GM12872 (cell line): ENCODE measurements around the gene MPL.

ENCODE experiments used
- TF ChIP-seq, protein P1 (sequence below): IDR thresholded peaks from 3 replicates; pipeline ENCODE4 v1.5.1; 2011; ENCODE audit warnings: low read depth, mild to moderate bottlenecking, low read length, moderate library complexity; ENCODE audit not compliant: insufficient read depth

Gene MPL

DNA sequence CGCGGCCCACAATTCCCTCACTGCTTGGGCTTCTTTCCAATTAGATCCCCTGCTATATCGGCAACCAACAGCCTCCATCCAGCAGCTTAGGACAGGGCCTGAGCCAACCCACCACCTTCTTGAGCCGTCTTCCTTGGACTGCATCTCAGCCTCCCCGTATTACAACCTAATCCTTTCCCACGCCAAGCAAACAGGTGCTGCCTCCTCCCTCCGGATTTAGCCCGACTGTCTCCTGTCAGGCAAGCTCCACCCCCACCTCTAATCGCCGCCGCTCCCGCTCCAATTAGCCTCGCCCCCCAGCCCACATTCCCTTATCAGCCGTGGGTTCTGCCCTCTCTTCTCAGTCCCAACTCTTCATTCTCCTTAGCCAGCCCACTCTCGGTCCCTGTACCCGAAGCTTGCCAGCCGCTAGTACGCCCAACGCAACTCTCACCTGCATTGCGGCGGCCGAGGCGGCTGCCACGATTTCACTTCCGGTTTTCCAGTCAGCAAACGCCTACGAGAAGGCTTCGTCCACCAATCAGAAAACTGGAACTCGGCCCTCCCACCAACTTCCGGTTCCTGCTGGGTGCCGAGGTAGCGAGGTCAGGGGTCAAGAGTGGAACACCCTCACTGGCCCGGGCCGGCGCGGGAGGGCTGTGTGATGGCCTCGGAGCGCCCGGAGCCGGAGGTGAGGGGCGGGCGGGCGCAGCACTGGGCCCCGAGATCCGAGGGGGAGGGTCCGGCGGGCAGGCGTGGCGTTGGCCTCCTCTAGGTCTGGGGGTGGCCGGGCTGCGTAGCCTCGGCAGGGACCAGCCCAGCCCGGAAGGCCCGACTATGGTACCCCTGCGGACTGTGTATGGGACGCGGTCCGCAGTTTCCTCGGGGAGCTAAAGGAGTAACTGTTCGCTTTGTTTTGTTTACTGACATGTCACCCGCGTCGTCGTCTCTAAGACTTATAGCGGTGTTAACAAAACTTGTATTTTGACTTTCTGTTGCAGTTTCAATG, 52.0 kb downstream of the MPL start, which contains the start of the genes MED8 and SZT2:
Gene MED8, minus strand, starts transcription at position 475 of the 988 bp plus-strand sequence. Its CDS starts 36 bp downstream, at position 439.
Gene SZT2, plus strand, starts transcription at position 574 of the 988 bp plus-strand sequence. Its CDS starts 70 bp downstream, at position 644.
- TF ChIP-seq, protein P1, sequence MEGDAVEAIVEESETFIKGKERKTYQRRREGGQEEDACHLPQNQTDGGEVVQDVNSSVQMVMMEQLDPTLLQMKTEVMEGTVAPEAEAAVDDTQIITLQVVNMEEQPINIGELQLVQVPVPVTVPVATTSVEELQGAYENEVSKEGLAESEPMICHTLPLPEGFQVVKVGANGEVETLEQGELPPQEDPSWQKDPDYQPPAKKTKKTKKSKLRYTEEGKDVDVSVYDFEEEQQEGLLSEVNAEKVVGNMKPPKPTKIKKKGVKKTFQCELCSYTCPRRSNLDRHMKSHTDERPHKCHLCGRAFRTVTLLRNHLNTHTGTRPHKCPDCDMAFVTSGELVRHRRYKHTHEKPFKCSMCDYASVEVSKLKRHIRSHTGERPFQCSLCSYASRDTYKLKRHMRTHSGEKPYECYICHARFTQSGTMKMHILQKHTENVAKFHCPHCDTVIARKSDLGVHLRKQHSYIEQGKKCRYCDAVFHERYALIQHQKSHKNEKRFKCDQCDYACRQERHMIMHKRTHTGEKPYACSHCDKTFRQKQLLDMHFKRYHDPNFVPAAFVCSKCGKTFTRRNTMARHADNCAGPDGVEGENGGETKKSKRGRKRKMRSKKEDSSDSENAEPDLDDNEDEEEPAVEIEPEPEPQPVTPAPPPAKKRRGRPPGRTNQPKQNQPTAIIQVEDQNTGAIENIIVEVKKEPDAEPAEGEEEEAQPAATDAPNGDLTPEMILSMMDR: no peak

DNA sequence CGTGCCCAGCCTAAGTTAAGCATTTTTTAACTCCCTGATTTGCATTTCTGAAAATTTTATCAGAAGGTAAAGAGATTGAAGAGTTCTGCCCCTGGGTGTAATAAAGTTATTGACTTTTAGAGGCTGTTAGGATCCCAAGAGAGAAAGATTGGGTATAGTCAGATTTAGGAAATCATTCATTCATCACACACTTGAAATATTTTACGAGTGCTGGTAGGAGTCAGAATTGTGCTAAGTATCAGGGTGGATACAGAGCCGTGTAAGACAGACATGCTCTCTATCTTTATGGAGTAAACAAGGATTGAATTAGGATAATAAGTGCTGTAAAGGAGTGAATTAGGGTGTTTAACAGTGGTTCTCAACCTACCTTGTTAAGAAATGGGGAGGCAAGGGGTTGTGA, 55.1 kb downstream of the MPL start:
- TF ChIP-seq, protein P1: no peak

DNA sequence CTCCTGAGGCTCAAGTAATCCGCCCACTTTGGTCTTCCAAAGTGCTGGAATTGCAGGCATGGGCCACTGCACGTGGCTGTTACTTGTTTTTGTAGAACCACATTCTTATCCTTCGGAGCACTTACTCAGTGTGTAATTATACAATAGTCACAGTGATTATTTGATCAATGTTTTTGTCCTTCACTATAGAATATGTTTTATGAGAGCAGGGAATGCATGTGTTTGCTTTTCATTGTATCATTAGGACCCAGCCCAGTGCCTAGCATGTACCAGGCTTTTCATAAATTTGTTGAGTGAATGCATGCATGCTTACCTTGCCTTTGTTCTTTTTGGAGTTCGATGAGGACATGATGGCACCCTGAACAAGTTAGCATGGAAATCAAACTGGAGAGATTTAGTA, 57.9 kb downstream of the MPL start:
- TF ChIP-seq, protein P1: no peak

DNA sequence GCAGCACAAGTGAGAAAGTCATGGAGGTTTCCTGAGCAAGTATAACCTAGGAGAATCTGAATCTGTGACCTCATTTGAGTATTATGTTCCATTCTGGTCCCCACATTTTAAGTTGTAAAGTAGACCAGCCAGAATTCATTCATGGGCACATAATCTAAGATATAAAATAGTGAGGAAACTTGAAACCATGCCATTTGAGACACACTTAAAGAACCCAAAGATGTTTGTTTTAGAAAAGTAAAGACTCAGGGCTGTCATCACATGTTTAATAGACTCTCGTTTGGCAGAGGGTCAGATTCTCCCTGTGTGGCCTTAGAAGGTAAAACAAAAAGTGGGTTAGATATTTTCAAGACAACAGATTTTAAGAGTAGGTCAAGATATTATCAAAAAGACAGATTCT, 58.4 kb downstream of the MPL start:
- TF ChIP-seq, protein P1: no peak

DNA sequence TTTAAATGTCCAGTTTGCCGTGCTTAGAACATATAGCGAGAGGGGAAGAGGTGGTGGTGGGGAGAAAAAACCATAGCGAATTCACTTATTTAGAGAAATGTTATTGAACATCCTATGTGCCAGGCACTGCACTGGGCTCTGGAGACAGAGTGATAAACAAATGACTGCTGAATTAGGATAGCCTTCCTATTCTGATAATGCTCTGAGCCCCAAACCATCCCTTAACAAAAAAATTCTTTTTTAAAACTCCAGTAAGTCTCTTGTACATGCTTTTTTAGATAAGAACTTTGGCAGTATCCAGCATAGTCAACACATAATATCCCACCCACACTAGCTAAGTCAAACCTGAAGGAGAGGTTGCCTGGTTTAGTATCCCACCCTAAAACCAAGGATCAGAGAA, 60.6 kb downstream of the MPL start:
- TF ChIP-seq, protein P1: no peak

DNA sequence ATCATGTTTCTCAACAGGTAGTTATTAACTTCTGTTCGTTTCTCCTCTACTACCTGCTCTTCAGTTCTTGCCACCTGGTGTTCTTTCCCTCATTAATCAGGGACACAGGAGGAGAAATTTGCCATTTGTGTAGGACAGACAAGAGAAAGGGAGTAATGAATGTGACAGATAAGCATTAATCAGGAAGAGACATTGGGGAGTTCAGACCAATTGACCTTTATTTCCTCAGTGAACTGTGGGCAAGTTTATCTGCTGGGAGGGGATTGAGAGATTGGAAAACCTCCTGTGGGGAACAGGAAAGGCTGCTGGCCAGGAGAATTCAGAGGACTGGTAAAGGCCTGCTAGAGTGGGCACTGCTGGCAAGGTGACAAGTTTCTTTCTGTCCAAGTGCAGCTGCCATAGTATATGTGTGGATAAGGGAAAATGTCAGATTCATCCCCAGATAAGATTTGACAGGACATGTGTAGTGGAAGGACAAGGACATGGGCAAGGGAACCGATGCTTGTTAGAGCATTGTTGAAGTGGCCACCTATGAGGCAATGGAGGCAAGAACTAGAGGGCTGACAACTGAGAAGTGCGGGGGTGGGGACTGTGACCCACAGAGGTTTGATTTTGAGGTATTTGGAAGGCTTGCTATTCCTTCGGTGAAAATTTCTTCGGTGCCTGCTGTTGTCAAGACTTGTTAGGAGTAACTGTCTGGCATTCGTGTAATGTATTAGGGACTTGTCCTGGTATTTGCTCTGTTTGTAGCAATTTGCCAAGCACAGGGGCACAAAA, 64.7 kb downstream of the MPL start:
- TF ChIP-seq, protein P1: no peak
